Adrenal gland (tissue), 12 donors: ENCODE measurements around the gene TMED6. TPM values are rescaled to one million over a fixed set of nuclear protein-coding genes. Genes with fewer than 3 reads are reported as not detected.

Experiments used
- DNase-seq, 7 donors: peaks; one replicate each; pipeline ENCODE4 v3.0.0-alpha.2; 2019 to 2020
- H3K27ac ChIP-seq, 5 donors: fragments of 200-600 bp; sonication (generic) in 4 of 5; 1 replicate in 3 of 5; 2 replicates in 2 of 5; pipeline versions ENCODE4 v1.5.1 to v1.8.0; 2016 to 2020; ENCODE audit warnings: mild to moderate bottlenecking in 1 of 5
- H3K27me3 ChIP-seq: fragments of 200-600 bp; 2 replicates; pipeline ENCODE4 v1.8.0; 2021
- H3K36me3 ChIP-seq, 2 donors: fragments of 200-600 bp; replicated peaks in 1 of 2; 1 replicate in 1 of 2; 2 replicates in 1 of 2; pipeline versions ENCODE4 v1.5.1 to v1.8.0; 2018 to 2022
- H3K4me1 ChIP-seq, 2 donors: fragments of 200-600 bp; replicated peaks in 1 of 2; 1 replicate in 1 of 2; 2 replicates in 1 of 2; pipeline versions ENCODE4 v1.5.1 to v1.8.0; 2018 to 2021
- H3K4me3 ChIP-seq, 4 donors: fragments of 200-600 bp; sonication (generic) in 3 of 4; one replicate each; pipeline ENCODE4 v1.5.1; 2016 to 2018
- H3K9me3 ChIP-seq, 3 donors: fragments of 200-600 bp; sonication (generic) in 1 of 3; replicated peaks in 1 of 3; 1 replicate in 2 of 3; 2 replicates in 1 of 3; pipeline versions ENCODE4 v1.5.1 to v1.8.0; 2016 to 2021
- POLR2A ChIP-seq, 2 donors: fragments of 450-650 bp; IDR thresholded peaks; one replicate each; pipeline ENCODE4 v1.6.1; 2017; ENCODE audit warnings: antibody characterized with exemption in 2 of 2, mild to moderate bottlenecking in 2 of 2, moderate library complexity in 1 of 2
- WGBS, 4 donors: extraction: QIAGEN DNeasy Blood & Tissue Kit in 2 of 4; methylation state at CpG; one replicate each; pipeline versions ENCODE4 v1.1.5 to v1.1.7; 2013 to 2017; 5-methylcytosine and 5-hydroxymethylcytosine counted together
- intact Hi-C, 2 donors: fragments of 100-400 bp; cut with DNase I; formaldehyde crosslinking; loops; one replicate each; pipeline versions ENCODE4 v1.14.1 to v1.15.0; 2022 to 2023
- polyA plus RNA-seq, 3 donors: library from polyadenylated mRNA; stranded (reverse); fragments of 200-250 nt in 2 of 3; fragments of 350-450 nt in 1 of 3; fragmentation: Illumina TruSeq in 1 of 3; extraction: RNeasy Lipid Tissue Mini Kit (QIAGEN cat#74804) in 1 of 3; gene quantifications; one replicate each; pipeline ENCODE4 v1.2.3, GENCODE V29; 2013 to 2014
- total RNA-seq, 9 donors: library from RNA; depleted of rRNA in 4 of 9; stranded (reverse); fragments of >200 nt in 4 of 9; fragments of 120-200 nt in 1 of 9; fragmentation: NEBNext Ultra II Directional in 1 of 9; extraction: Animal tissue kit (Norgen Biotek cat#: 25700) in 1 of 9; gene quantifications; one replicate each; pipeline versions ENCODE4 v1.1.0 to v1.2.4, GENCODE V29; 2013 to 2023
- TF ChIP-seq, protein P1 (sequence below), 6 experiments: fragments of 450-650 bp in 4 of 6; fragments of 200-600 bp in 2 of 6; sonication (generic) in 1 of 6; IDR thresholded peaks; 1 replicate in 5 of 6; 2 replicates in 1 of 6; pipeline versions ENCODE4 v1.5.1 to v1.8.0; 2016 to 2021; ENCODE audit warnings: antibody characterized with exemption in 6 of 6, mild to moderate bottlenecking in 2 of 6, moderate library complexity in 1 of 6
- donor health status: healthy with polysubstance abuse.
- donor health status: Bipolar disorder and iron deficiency.
- donor health status: DM: yes; HTN: yes; CAD: no.
- donor health status: DM: no; HTN: no; CAD: no.
- donor health status: DM: no; HTN: no; CAD: no.
- donor health status: DM: yes; HTN: yes; CAD: no.

Gene TMED6
- total and polyA plus RNA-seq, 12 donors, result 0.22 to 2.5 (median 0.42) TPM; not detected in 5

DNA sequence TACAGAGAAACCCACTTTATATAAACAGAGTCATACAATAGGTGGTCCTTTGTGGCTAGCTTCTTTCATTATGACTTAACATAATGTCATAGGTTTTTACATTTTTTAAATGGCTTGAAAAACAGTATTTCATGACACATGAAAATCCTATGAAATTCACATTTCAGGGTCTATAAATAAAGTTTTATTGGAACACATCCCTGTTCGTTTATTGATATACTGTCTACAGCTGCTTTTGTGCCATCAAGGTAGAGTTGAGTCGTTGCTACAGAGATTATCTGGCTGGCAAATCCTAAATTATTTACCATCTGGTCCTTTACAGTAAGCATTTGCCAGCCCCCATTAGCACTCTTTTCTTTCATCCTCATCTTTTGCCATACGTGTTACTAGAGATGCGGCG lies 38.1 kb downstream of the TMED6 start:
- WGBS, 4 donors, result 92 to 97% (median 96%) methylated on average over 5 of the region's 5 CpGs
- intact Hi-C loops, result no loop called here
- Histone ChIP-seq H3K27me3 (no peaks in the 10 kb centered on the region), H3K4me3 (no peak overlapping the region), H3K9me3 (no peaks in the 10 kb centered on the region), H3K4me1 (peaks cover 18 to 30% of the 10 kb centered on the region in 2 donors), H3K36me3 (peaks cover 0 to 37% of the 10 kb centered on the region in 2 donors), H3K27ac (no peak overlapping the region)
- TF ChIP-seq, protein P1, sequence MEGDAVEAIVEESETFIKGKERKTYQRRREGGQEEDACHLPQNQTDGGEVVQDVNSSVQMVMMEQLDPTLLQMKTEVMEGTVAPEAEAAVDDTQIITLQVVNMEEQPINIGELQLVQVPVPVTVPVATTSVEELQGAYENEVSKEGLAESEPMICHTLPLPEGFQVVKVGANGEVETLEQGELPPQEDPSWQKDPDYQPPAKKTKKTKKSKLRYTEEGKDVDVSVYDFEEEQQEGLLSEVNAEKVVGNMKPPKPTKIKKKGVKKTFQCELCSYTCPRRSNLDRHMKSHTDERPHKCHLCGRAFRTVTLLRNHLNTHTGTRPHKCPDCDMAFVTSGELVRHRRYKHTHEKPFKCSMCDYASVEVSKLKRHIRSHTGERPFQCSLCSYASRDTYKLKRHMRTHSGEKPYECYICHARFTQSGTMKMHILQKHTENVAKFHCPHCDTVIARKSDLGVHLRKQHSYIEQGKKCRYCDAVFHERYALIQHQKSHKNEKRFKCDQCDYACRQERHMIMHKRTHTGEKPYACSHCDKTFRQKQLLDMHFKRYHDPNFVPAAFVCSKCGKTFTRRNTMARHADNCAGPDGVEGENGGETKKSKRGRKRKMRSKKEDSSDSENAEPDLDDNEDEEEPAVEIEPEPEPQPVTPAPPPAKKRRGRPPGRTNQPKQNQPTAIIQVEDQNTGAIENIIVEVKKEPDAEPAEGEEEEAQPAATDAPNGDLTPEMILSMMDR (IDR thresholded peaks at IDR 0.05), result no peak
- TF ChIP-seq POLR2A (IDR thresholded peaks at IDR 0.05), result no peak
- no peak for DNase-seq

DNA sequence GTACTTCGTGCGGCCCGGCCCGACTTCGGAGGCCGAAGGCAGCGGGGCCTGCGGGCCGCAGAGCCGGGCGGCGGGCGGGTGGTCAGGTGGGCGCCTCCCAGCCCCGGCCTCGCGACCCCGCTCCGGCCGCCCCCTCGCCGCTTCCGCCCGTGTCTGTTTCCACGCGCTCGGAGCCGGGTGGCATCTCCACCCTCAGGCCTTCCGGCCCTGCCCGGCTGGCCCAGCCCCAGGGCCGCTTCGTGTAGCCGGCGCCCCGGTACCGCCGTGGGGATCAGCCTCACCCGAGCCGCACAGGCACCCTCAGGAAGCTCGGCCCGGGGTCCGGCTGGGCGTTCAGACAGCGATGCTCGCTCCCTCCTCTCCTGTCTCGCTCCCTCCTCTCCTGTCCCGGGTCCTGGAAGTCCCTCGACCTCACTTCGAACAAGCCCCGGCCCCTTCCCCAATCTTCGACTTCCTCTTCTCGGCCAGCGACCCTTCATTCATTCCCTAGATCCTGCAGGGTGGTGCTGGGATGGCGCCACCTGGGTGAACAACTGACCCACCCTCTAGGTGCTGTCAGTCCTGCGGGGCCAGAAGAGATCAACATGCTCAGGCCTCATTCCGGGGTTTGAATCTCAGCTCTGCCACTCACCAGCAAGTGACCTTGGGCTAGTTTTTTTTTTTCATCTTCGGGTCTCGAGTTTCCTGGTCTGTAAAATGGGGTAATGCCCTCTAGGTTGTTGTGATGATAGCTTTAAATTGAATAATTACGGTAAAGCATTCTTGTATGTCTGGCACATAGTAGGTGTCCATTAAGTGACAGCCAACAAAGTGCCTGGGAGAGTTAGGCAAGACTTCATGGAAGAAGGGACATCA lies 39.8 kb downstream of the TMED6 start:
- peak overlapping the region; percentile 53 to 88 (median 74) for H3K4me3 ChIP-seq
- no peaks in the 10 kb centered on the region for H3K9me3 ChIP-seq
- WGBS, 4 donors, result 2 to 8% (median 2%) methylated on average over 16 to 59 of the region's 59 CpGs
- intact Hi-C loops, result no loop called here
- H3K36me3 ChIP-seq, result peaks cover 0 to 21% of the 10 kb centered on the region in 2 donors
- H3K27me3 ChIP-seq, result no peaks in the 10 kb centered on the region
- peak overlapping the region; percentile 47 to 96 (median 91) for H3K27ac ChIP-seq
- peak in 5 of 7 donors; percentile 42 to 66 (median 47) for DNase-seq
- TF ChIP-seq POLR2A (IDR thresholded peaks at IDR 0.05), result no peak
- TF ChIP-seq, protein P1 (IDR thresholded peaks at IDR 0.05), result no peak
- H3K4me1 ChIP-seq, result peaks cover 18 to 30% of the 10 kb centered on the region in 2 donors

DNA sequence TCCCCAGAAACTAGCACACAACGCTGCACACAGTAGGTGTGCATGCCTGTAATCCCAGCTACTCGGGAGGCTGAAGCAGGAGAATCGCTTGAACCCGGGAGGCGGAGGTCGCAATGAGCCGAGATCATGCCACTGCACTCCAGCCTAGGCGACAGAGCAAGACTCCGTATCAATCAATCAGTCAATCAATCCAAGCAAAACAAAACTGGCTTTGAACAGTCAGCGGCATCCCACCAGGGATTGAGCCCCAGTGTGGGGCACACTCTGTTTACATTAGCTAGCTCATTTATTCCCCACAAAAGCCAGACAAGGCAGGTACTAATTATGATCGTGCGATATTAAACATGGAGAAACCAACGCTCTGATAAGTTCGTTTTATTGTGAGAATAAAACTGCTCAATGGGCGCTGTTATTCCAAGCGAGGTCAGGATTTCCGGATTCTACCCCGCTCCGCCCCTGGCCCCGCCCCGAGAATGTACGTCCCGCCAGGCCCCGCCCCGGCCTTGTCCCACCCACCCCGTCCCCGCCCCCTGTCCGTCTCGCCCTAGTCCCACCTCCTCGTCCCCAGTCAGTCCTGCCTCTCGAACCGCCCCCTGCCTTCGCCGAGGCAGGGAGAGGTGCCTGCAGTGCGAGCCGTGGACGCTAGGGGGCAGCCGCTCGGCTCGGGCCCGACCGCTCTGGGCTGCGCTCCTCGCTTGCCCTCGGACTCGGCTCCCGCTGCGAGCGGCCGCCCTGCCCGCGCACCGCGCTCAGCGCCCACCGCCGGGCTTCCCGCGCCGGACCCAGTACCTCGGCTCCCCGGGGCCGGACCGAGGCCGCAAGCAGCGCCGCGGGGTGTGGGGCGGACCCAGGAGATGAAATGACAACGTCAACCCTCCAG lies 40.7 kb downstream of the TMED6 start, which contains the start of gene VPS4A:
TSS of gene VPS4A (plus strand) at position 698 of the 880 bp plus-strand sequence. CDS start at position 860, 162 bp downstream.
- intact Hi-C loops, result no loop called here
- TF ChIP-seq POLR2A (IDR thresholded peaks at IDR 0.05), result peak; percentile 85 to 89
- TF ChIP-seq, protein P1 (IDR thresholded peaks at IDR 0.05), result peak; percentile 45 to 98 (median 80)
- Histone ChIP-seq H3K9me3 (no peaks in the 10 kb centered on the region), H3K27ac (peak within 1 kb of the TSS; percentile 47 to 96 (median 91)), H3K27me3 (no peaks in the 10 kb centered on the region), H3K4me1 (peaks cover 18 to 24% of the 10 kb centered on the region in 2 donors), H3K4me3 (peak within 1 kb of the TSS; percentile 53 to 88 (median 74)), H3K36me3 (peaks cover 0 to 12% of the 10 kb centered on the region in 2 donors)
- WGBS, 4 donors, result 7 to 34% (median 8%) methylated on average over 16 to 70 of the region's 70 CpGs
- peak; percentile 96 to 98 (median 97) for DNase-seq

DNA sequence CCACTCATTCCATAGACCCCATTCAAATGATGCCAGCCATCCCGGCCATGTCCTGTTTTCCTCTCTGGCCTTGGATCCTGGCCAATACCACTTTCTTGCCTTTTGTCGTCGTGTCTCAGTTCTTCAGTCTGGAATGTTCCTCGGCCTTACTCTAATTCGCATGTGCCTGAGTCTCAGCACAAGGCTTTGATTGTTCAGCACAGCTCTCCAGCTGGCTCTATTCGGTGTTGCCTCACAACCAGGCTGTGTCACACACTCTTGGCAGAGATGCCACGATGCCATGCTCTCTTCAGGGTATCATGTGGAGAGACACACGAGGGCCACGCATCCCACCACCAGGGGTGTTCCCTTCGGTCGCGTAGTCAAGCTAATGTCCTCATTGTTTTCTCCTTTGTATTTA lies 42.3 kb downstream of the TMED6 start:
- 81 to 89% (median 85%) methylated on average over 12 of the region's 12 CpGs for WGBS, 4 donors
- H3K4me3 ChIP-seq, result no peak overlapping the region
- no peak for DNase-seq

More for the DNA sequence above, 42.3 kb downstream of the TMED6 start:
- H3K9me3 ChIP-seq, result no peaks in the 10 kb centered on the region
- no peaks in the 10 kb centered on the region for H3K36me3 ChIP-seq
- H3K4me1 ChIP-seq, result peaks cover 11 to 14% of the 10 kb centered on the region in 2 donors
- intact Hi-C loops, result no loop called here
- H3K27me3 ChIP-seq, result no peaks in the 10 kb centered on the region
- no peak overlapping the region for H3K27ac ChIP-seq
- no peak for TF ChIP-seq POLR2A (IDR thresholded peaks at IDR 0.05)
- TF ChIP-seq, protein P1 (IDR thresholded peaks at IDR 0.05), result no peak
